Common myeloid progenitor, CD34-positive (primary cell): ENCODE results near the gene DCXR.

Experiments
- CTCF ChIA-PET: fragments of 350-600 bp; sonication (Branson Sonifier 250); formaldehyde crosslinking; loops from one replicate; lab custom pipeline; 2021; ENCODE audit warnings: antibody characterized with exemption; lab: Charles Lee
- POLR2A ChIA-PET: fragments of 350-600 bp; sonication (Branson Sonifier 250); formaldehyde crosslinking; loops from one replicate; lab custom pipeline; 2021; ENCODE audit warnings: antibody characterized with exemption; lab: Charles Lee
- DNase-seq, 3 donors: peaks; one replicate each; pipeline versions ENCODE4 v3.0.0 to v3.0.0-alpha.2; 2013
- H3K27ac ChIP-seq, 2 experiments: 1 replicate in 1 of 2; 2 replicates in 1 of 2; pipeline ENCODE4 v1.7.0; 2013; ENCODE audit warnings: inconsistent platforms in 2 of 2, low read length in 2 of 2, mild to moderate bottlenecking in 2 of 2, low read depth in 1 of 2, moderate library complexity in 1 of 2; ENCODE audit not compliant: severe bottlenecking in 2 of 2, insufficient read depth in 1 of 2, poor library complexity in 1 of 2
- H3K27me3 ChIP-seq, 5 experiments: replicated peaks in 2 of 5; 1 replicate in 3 of 5; 2 replicates in 2 of 5; pipeline versions ENCODE4 v1.6.1 to v1.7.0; 2013; ENCODE audit warnings: low read length in 4 of 5, mild to moderate bottlenecking in 2 of 5, moderate library complexity in 2 of 5, inconsistent platforms in 1 of 5; ENCODE audit not compliant: insufficient read depth in 5 of 5, control insufficient read depth in 4 of 5
- H3K36me3 ChIP-seq, 4 experiments: 1 replicate in 2 of 4; 2 replicates in 2 of 4; pipeline versions ENCODE4 v1.6.1 to v1.7.0; 2013; ENCODE audit warnings: low read length in 3 of 4, control low read depth in 1 of 4, mild to moderate bottlenecking in 1 of 4; ENCODE audit not compliant: control insufficient read depth in 4 of 4, insufficient read depth in 4 of 4
- H3K4me1 ChIP-seq, 4 experiments: 1 replicate in 3 of 4; 2 replicates in 1 of 4; pipeline versions ENCODE4 v1.6.1 to v1.7.1; 2013; ENCODE audit warnings: low read length in 3 of 4, mild to moderate bottlenecking in 3 of 4, control low read depth in 1 of 4, inconsistent platforms in 1 of 4, moderate library complexity in 1 of 4; ENCODE audit not compliant: control insufficient read depth in 4 of 4, insufficient read depth in 4 of 4; ENCODE audit errors: control extremely low read depth in 1 of 4
- H3K4me3 ChIP-seq, 7 experiments: 1 replicate in 4 of 7; 2 replicates in 3 of 7; pipeline versions ENCODE4 v1.5.1 to v1.7.0; 2013; ENCODE audit warnings: mild to moderate bottlenecking in 7 of 7, low read length in 6 of 7, moderate library complexity in 6 of 7, inconsistent platforms in 2 of 7, low read depth in 2 of 7, control low read depth in 1 of 7; ENCODE audit not compliant: insufficient read depth in 4 of 7, control insufficient read depth in 1 of 7; ENCODE audit errors: extremely low read depth in 1 of 7
- H3K9me3 ChIP-seq, 5 experiments: 1 replicate in 4 of 5; 2 replicates in 1 of 5; pipeline versions ENCODE4 v1.6.1 to v1.7.1; 2013; ENCODE audit warnings: low read length in 4 of 5, mild to moderate bottlenecking in 2 of 5, inconsistent platforms in 1 of 5, low read depth in 1 of 5, moderate library complexity in 1 of 5; ENCODE audit not compliant: control insufficient read depth in 4 of 5, insufficient read depth in 2 of 5; ENCODE audit errors: control extremely low read depth in 1 of 5
- WGBS: methylation state at CpG from one replicate; pipeline ENCODE4 v1.1.5; 2013; ENCODE audit not compliant: insufficient coverage; 5-methylcytosine and 5-hydroxymethylcytosine counted together

The DCXR gene

GRCh38 chr17:82072827-82073226, 35.3 kb upstream of the DCXR start:
- Histone ChIP-seq H3K9me3 (no peaks in the 10 kb centered on the region), H3K4me1 (no peaks in the 10 kb centered on the region), H3K4me3 (no peak overlapping the region), H3K36me3 (peaks cover 0 to 5% (median 0%) of the 10 kb centered on the region in 4 experiments), H3K27me3 (no peaks in the 10 kb centered on the region), H3K27ac (no peak overlapping the region)
- ChIA-PET CTCF (no interaction called here), POLR2A (no interaction called here)
- DNase-seq, result no peak
- WGBS, result 100% methylated on average over 2 of the region's 6 CpGs

- H3K4me1 ChIP-seq, result peaks cover 0 to 8% (median 5%) of the 10 kb centered on the region in 4 experiments
- no peak for DNase-seq
- H3K9me3 ChIP-seq, result no peaks in the 10 kb centered on the region
- no peak overlapping the region for H3K27ac ChIP-seq
- no peak overlapping the region for H3K4me3 ChIP-seq
- ChIA-PET CTCF (interaction anchor here (1.5 kb wide), 1 partner anchor 36 kb away, joined by 3 read pairs; no protein-coding TSS in a partner anchor), POLR2A (no interaction called here)
- H3K36me3 ChIP-seq, result no peaks in the 10 kb centered on the region
- no peaks in the 10 kb centered on the region for H3K27me3 ChIP-seq
These were observed 33.1 kb upstream of the DCXR start for GRCh38 chr17:82070611-82071010.

GRCh38 chr17:82065638-82066303, 28.3 kb upstream of the DCXR start, which contains the start of gene DUS1L:
DUS1L (minus strand) TSS chr17:82065804; CDS start chr17:82065059, 745 bp downstream.
- peaks cover 0 to 24% (median 16%) of the 10 kb centered on the region in 4 experiments for H3K4me1 ChIP-seq
- ChIA-PET CTCF (interaction anchor here (0.6 to 1.4 kb wide), 6 partner anchors 16 to 81 kb away, joined by 3 to 4 read pairs (median 4); partner anchors contain the start of gene DCXR), POLR2A (interaction anchor here (1.0 kb wide), 1 partner anchor 35 kb away, joined by 4 read pairs; no protein-coding TSS in a partner anchor)
- no peaks in the 10 kb centered on the region for H3K27me3 ChIP-seq
- H3K4me3 ChIP-seq, result peak within 1 kb of the TSS; percentile 50 to 89 (median 74)
- peak; percentile 59 to 71 (median 64) for DNase-seq
- WGBS, result 6% methylated on average over 80 of the region's 88 CpGs
- no peaks in the 10 kb centered on the region for H3K9me3 ChIP-seq
- H3K27ac ChIP-seq, result peak within 1 kb of the TSS; percentile 40 to 85
- peaks cover 6 to 36% (median 23%) of the 10 kb centered on the region in 4 experiments for H3K36me3 ChIP-seq

GRCh38 chr17:82065193-82065637, 27.7 kb upstream of the DCXR start:
- ChIA-PET POLR2A (interaction anchor here (1.0 kb wide), 1 partner anchor 35 kb away, joined by 4 read pairs; no protein-coding TSS in a partner anchor), CTCF (interaction anchor here (1.1 to 1.4 kb wide), 2 partner anchors 28 to 41 kb away, joined by 3 read pairs; partner anchors contain the start of gene DCXR)
- H3K4me1 ChIP-seq, result peaks cover 0 to 24% (median 16%) of the 10 kb centered on the region in 4 experiments
- H3K27me3 ChIP-seq, result no peaks in the 10 kb centered on the region
- peaks cover 7 to 42% (median 29%) of the 10 kb centered on the region in 4 experiments for H3K36me3 ChIP-seq
- DNase-seq, result peak; percentile 30 to 56 (median 42)
- H3K9me3 ChIP-seq, result no peaks in the 10 kb centered on the region
- H3K27ac ChIP-seq, result peak overlapping the region; percentile 25 to 85
- H3K4me3 ChIP-seq, result peak overlapping the region; percentile 50 to 89 (median 74)
- WGBS, result 1% methylated on average over 47 of the region's 47 CpGs

GRCh38 chr17:82064433-82065192, 27.1 kb upstream of the DCXR start:
- H3K27ac ChIP-seq, result peak overlapping the region in 1 of 2 experiments; percentile 85
- no peaks in the 10 kb centered on the region for H3K9me3 ChIP-seq
- ChIA-PET POLR2A (interaction anchor here (0.5 to 1.0 kb wide), 2 partner anchors 34 to 359 kb away, joined by 3 to 4 read pairs; no protein-coding TSS in a partner anchor), CTCF (interaction anchor here (0.7 kb wide), 1 partner anchor 32 kb away, joined by 3 read pairs; no protein-coding TSS in a partner anchor)
- peaks cover 7 to 48% (median 34%) of the 10 kb centered on the region in 4 experiments for H3K36me3 ChIP-seq
- no peak for DNase-seq
- no peaks in the 10 kb centered on the region for H3K27me3 ChIP-seq
- H3K4me3 ChIP-seq, result peak overlapping the region; percentile 50 to 89 (median 74)
- 47% methylated on average over 31 of the region's 36 CpGs for WGBS
- H3K4me1 ChIP-seq, result peaks cover 0 to 24% (median 16%) of the 10 kb centered on the region in 4 experiments

GRCh38 chr17:82063424-82064415, 26.2 kb upstream of the DCXR start:
- CTCF ChIA-PET, result interaction anchor here (0.7 kb wide), 1 partner anchor 31 kb away, joined by 3 read pairs; no protein-coding TSS in a partner anchor
- H3K4me1 ChIP-seq, result peaks cover 0 to 24% (median 16%) of the 10 kb centered on the region in 4 experiments
- peak overlapping the region in 2 of 7 experiments; percentile 11 to 89 for H3K4me3 ChIP-seq
- H3K27ac ChIP-seq, result no peak overlapping the region
- no peaks in the 10 kb centered on the region for H3K27me3 ChIP-seq
- DNase-seq, result no peak
- 96% methylated on average over 19 of the region's 20 CpGs for WGBS
- H3K9me3 ChIP-seq, result no peaks in the 10 kb centered on the region
- peaks cover 7 to 57% (median 38%) of the 10 kb centered on the region in 4 experiments for H3K36me3 ChIP-seq
- POLR2A ChIA-PET, result interaction anchor here (0.5 kb wide), 1 partner anchor 359 kb away, joined by 3 read pairs; no protein-coding TSS in a partner anchor
